GM11168 (cell line): ENCODE data around the gene PES1.
"Not testable (repeated sequence)": the region's sequence is repeated elsewhere in the genome, so short reads cannot be mapped to it uniquely, and the experiment has no call there.

Experiments
- in situ Hi-C: fragments of 300-500 bp; cut with MboI; formaldehyde crosslinking; loops from one replicate; pipeline ENCODE4 v1.12.0; 2022; ENCODE audit warnings: low sequenced_read_pairs; ENCODE audit not compliant: unreplicated experiment

PES1 gene

GRCh38 chr22:30610299-30610698 lies 18.6 kb upstream of the PES1 start:
- in situ Hi-C loops: no loop called here

- in situ Hi-C loops: no loop called here
These were observed 17.8 kb upstream of the PES1 start for GRCh38 chr22:30609260-30610185.

GRCh38 chr22:30607939-30608338 lies 16.2 kb upstream of the PES1 start:
- in situ Hi-C loops: no loop called here

- in situ Hi-C loops: no loop called here
These were observed 15.7 kb upstream of the PES1 start for GRCh38 chr22:30607300-30607930.

GRCh38 chr22:30606455-30607299 lies 15.0 kb upstream of the PES1 start, which contains the start of gene TCN2:
Gene TCN2 (plus strand): TSS chr22:30607174. CDS start chr22:30607332, 158 bp downstream.
- in situ Hi-C loops: no loop called here

- in situ Hi-C loops: no loop called here
These were observed 13.9 kb upstream of the PES1 start for GRCh38 chr22:30605449-30606110.

DNA sequence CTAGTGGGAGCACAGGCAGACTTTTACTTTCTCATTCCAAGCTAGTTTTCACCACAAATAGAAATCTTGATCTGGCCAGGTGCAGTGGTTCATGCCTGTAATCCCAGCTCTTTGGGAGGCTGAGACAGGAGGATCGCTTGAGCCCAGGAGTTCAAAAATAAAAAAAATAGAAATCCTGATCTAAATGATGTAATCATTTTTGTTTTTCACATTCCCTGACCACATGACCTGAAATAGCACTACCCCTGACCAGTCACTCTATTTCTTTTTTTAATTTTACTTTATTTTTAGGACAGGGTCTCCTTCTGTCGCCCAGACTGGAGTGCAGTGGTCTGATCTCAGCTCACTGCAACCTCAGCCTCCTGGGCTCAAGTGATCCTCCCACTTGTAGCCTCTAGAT lies 13.0 kb upstream of the PES1 start:
- in situ Hi-C loops: no loop called here

DNA sequence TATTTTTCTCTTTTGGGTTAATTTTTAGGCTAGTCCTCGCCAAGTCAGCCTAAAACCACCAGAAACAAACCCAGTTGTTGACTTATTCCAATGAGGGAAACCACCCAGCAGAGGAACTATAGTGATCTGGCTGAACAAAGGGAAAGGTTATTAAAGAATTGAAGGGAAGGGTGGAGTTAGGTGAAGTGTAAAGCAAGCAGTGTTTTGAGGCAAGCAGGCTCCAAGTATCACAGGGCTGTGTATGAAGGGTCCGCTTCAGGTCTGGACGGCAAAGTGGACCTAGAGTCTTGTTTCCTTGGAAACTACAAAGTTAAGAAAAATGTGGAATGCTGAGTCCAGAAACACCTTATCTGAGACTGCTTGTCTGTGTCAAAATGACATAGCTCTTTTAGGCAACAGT lies 12.1 kb upstream of the PES1 start:
- in situ Hi-C loops: no loop called here

DNA sequence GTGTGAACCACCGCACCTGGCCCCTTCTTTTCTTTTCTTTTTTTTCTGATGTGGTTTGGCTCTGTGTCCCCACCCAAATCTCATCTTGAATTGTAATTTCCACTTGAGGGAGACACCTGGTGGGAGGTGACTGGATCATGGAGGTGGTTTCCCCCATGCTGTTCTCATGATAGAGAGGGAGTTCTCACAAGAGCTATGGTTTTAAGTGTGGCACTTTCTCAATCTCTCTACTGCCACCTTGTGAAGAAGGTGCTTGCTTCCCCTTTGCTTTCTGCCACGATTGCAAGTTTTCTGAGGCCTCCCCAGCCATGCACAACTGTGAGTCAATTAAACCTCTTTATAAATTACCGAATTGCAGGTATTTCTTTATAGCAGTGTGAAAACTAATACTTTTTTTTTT lies 10.3 kb upstream of the PES1 start:
- in situ Hi-C loops: no loop called here

GRCh38 chr22:30601464-30601863 lies 9.8 kb upstream of the PES1 start:
- in situ Hi-C loops: no loop called here

- in situ Hi-C loops: no loop called here
These were observed 9.2 kb upstream of the PES1 start for GRCh38 chr22:30600921-30601320.

DNA sequence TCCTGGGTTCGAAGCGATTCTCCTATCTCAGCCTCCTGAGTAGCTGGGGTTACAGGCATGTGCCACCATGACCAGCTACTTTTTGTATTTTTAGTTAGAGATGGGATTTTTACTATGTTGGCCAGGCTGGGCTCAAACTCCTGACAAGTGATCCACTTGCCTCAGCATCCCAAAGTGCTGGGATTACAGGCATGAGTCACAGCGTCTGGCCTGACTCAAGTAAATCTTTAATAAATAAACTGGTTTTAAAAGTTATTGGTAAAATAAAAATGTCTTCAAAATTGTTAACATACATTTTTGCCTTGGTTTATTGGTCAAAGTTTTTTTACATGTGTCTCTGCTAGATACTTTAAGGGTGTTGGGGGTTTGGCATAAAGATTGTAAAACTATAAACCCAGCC lies 7.3 kb upstream of the PES1 start:
- in situ Hi-C loops: no loop called here

DNA sequence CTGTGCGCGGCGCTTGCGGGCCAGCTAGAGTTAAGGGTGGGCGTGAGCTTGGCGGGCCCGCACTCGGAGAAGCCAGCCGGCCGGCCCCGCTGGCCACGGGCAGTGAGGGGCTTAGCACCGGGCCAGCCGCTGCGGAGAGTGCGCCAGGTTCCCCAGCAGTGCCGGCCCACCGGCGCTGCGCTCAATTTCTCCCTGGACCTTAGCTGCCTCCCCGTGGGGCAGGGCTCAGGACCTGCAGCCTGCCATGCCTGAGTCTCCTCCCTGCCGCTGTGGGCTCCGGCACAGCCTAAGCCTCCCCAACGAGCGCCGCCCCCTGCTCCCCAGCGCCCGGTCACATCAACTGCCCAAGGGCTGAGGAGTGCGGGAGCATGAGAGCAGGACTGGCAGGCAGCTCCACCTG lies 5.2 kb upstream of the PES1 start:
- in situ Hi-C loops: no loop called here

DNA sequence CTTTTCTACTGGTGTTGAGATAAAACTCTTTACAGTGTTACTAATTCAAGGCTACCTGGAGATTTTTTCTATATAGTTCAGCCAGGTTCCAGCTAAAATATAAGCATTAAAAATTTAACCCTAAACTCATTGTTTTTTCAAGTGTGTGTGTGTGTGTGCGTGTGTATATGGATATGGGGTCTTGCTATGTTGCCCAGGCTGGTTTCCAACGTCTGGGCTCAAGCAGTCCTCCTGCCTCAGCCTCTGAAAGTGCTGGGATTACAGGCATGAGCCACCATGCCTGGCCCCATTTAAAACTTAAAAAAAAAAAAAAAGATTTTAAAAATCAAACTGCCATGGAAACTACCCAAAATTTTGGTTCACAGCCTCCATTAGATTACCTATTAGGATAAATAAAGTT lies 4.5 kb upstream of the PES1 start:
- in situ Hi-C loops: no loop called here

GRCh38 chr22:30592360-30592713 lies 627 bp upstream of the PES1 start:
- in situ Hi-C loops: not testable (repeated sequence)

- in situ Hi-C loops: no loop called here
These were observed 521 bp downstream of the PES1 start for GRCh38 chr22:30591191-30591587.

- in situ Hi-C loops: no loop called here
These were observed 5.3 kb downstream of the PES1 start for GRCh38 chr22:30586414-30586813.

- in situ Hi-C loops: no loop called here
These were observed 7.3 kb downstream of the PES1 start for GRCh38 chr22:30584441-30584840.

- in situ Hi-C loops: no loop called here
These were observed 8.7 kb downstream of the PES1 start for GRCh38 chr22:30582788-30583545.

DNA sequence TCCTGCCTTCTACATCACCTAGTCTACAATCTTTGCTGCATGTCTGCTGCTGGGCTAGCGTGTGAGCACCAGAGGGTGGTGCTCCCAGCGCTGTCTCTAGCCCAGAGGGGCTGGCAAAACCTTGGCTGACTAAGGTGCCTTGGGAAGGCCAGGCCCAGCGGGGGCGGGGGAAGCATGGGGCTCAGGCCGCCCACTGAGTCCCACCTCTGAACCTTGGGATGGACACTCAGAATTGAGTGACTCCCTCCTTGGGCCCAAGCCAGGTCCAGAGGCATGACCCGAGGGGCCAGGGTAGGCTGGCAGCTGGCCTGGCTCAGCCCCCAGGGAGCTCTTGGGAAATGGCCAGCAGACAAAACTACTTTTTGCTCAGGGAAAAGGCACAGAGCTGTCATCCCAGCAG lies 9.7 kb downstream of the PES1 start:
- in situ Hi-C loops: no loop called here
